ENCODE data around the gene SEC14L3. TPM values are rescaled to one million over a fixed set of nuclear protein-coding genes. Genes with fewer than 3 reads are reported as not detected.

The SEC14L3 gene
- not detected in 5 replicates for total RNA-seq (2022; extraction: Qiagen RNA extraction; ENCODE audit: low read depth)

DNA sequence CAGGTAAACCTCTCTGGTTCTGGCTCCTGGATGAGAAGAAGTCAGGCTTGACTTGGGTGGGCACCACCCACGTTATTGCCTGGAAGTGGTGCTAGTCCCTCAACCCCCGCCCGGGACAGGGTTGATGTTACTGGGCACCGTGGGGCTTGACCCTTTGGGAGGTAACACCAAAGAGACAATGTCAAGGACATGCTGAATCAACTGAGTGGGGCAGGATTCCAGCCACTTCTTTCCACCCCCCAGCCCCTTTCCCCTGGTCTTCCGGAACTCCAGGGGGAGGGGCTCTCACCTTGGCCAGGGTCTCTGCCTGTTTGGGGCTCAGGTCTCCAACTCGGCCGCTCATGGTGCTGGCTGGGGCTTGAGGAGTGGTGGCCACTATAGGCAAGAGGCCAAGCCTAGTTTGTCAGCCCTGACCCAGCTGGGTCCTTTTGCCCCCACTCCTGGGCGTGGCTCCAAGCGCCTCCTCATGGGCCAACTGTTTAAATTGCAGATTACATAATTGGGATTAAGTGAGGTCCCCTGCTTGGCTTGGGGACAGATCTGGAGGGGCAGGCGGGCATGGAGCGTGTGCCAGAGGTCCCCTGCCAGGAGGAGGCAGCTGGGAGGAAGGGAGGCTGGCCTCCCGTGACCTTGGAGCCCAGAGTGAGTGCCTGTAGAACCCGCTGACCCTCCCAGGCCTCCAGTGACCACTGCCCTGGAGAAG lies at the start of gene SEC14L3:
SEC14L3 (minus strand) TSS at position 402 of the 703 bp plus-strand sequence; CDS start at position 343, 59 bp downstream.

DNA sequence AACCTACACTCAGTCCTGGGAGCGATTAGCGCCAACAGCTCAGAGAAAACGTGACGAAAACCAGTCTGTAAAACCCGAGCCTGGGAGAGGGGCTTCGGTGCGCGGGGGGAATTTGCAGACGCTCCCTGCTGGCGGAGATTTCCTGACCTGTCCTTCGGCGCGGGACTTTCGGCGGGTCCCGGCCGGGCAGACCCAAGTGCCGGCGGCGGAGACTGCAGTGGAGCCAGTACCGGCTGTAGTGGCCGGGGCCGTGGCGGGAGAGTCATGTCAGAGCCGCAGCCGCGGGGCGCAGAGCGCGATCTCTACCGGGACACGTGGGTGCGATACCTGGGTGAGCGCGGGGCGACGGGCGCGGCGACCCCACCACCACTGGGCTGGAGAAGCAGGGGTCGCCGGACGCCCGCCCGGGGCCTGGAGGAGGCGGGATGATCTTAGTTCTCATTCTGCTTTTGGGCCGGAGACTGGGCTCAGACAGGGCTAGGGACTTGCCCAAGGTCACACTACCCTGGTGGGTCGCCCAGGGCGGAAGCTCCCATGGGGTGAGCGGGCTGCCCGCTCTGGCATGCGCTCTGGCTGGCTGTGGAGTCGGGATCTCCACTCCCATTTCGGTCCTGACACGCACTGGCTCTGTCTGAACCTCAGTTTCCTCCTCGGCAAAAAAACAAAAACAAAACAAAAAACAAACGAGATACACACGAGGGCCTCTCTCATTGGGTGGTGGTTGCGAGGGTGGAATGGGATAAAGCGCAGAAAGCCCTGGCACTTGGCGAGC lies 46.0 kb downstream of the SEC14L3 start, which contains the start of gene MTFP1:
MTFP1 (plus strand) TSS at position 153 of the 772 bp plus-strand sequence; CDS start at position 265, 112 bp downstream.

Other genes with a start within 250 kb of the SEC14L3 start
- gene LIF, start 225.3 kb downstream of the SEC14L3 start, total RNA-seq (2022; extraction: Qiagen RNA extraction; ENCODE audit: low read depth): 33.9 to 49.9 TPM (median 45.0 TPM) in 5 replicates
- gene OSM, start 205.2 kb downstream of the SEC14L3 start, total RNA-seq (2022; extraction: Qiagen RNA extraction; ENCODE audit: low read depth): 0.02 to 0.09 TPM in 2 of 5 replicates, not detected in the others
- 4.9 to 8.7 TPM (median 6.5 TPM) in 5 replicates for gene CASTOR1, start 182.5 kb downstream of the SEC14L3 start, total RNA-seq (2022; extraction: Qiagen RNA extraction; ENCODE audit: low read depth)
- gene TBC1D10A, start 145.1 kb downstream of the SEC14L3 start, total RNA-seq (2022; extraction: Qiagen RNA extraction; ENCODE audit: low read depth): 9.2 to 12.7 TPM (median 12.4 TPM) in 5 replicates
- 45.0 to 70.0 TPM (median 61.9 TPM) in 5 replicates for gene SF3A1, start 115.1 kb downstream of the SEC14L3 start, total RNA-seq (2022; extraction: Qiagen RNA extraction; ENCODE audit: low read depth)
- 2.2 to 3.3 TPM (median 3.2 TPM) in 5 replicates for gene CCDC157, start 115.0 kb downstream of the SEC14L3 start, total RNA-seq (2022; extraction: Qiagen RNA extraction; ENCODE audit: low read depth)
- gene RNF215, start 84.6 kb downstream of the SEC14L3 start, total RNA-seq (2022; extraction: Qiagen RNA extraction; ENCODE audit: low read depth): 16.0 to 20.7 TPM (median 17.3 TPM) in 5 replicates
- 18.4 to 36.4 TPM (median 24.9 TPM) in 5 replicates for gene SEC14L2, start 75.0 kb downstream of the SEC14L3 start, total RNA-seq (2022; extraction: Qiagen RNA extraction; ENCODE audit: low read depth)
- gene MTFP1, start 46.2 kb downstream of the SEC14L3 start, total RNA-seq (2022; extraction: Qiagen RNA extraction; ENCODE audit: low read depth): 70.1 to 77.3 TPM (median 72.6 TPM) in 5 replicates
- 4.0 to 6.7 TPM (median 5.1 TPM) in 5 replicates for gene SEC14L4, start 33.7 kb upstream of the SEC14L3 start, total RNA-seq (2022; extraction: Qiagen RNA extraction; ENCODE audit: low read depth)
- not detected in 5 replicates for gene SEC14L6, start 74.7 kb upstream of the SEC14L3 start, total RNA-seq (2022; extraction: Qiagen RNA extraction; ENCODE audit: low read depth)
- gene GAL3ST1, start 102.6 kb upstream of the SEC14L3 start, total RNA-seq (2022; extraction: Qiagen RNA extraction; ENCODE audit: low read depth): 6.6 to 9.7 TPM (median 7.9 TPM) in 5 replicates
- gene PES1, start 119.9 kb upstream of the SEC14L3 start, total RNA-seq (2022; extraction: Qiagen RNA extraction; ENCODE audit: low read depth): 113 to 122 TPM (median 116 TPM) in 5 replicates
- gene TCN2, start 135.2 kb upstream of the SEC14L3 start, total RNA-seq (2022; extraction: Qiagen RNA extraction; ENCODE audit: low read depth): 3.7 to 5.5 TPM (median 4.3 TPM) in 5 replicates
- 5.2 to 7.6 TPM (median 6.4 TPM) in 5 replicates for gene SLC35E4, start 163.8 kb upstream of the SEC14L3 start, total RNA-seq (2022; extraction: Qiagen RNA extraction; ENCODE audit: low read depth)
- 3.0 to 5.3 TPM (median 4.6 TPM) in 5 replicates for gene DUSP18, start 195.9 kb upstream of the SEC14L3 start, total RNA-seq (2022; extraction: Qiagen RNA extraction; ENCODE audit: low read depth)
- gene OSBP2, start 222.9 kb upstream of the SEC14L3 start, total RNA-seq (2022; extraction: Qiagen RNA extraction; ENCODE audit: low read depth): 12.4 to 15.0 TPM (median 13.1 TPM) in 5 replicates